Upper lobe of left lung (tissue), 6 donors: ENCODE measurements around the gene MVP. TPM values are rescaled to one million over a fixed set of nuclear protein-coding genes. Genes with fewer than 3 reads are reported as not detected.

Experiments
- ATAC-seq, 2 donors: fragments of 200-7000 bp; cut with Tn5 transposase; one replicate each; pipeline ENCODE4 v1.9.1; 2022; ENCODE audit warnings: mild to moderate bottlenecking in 2 of 2, moderate library complexity in 2 of 2; ENCODE audit not compliant: low FRiP score in 2 of 2
- DNase-seq, 2 donors: peaks; one replicate each; pipeline ENCODE4 v3.0.0-alpha.2; 2019 to 2020
- H3K27ac ChIP-seq, 4 donors: fragments of 200-600 bp; sonication (generic); one replicate each; pipeline ENCODE4 v1.5.1; 2016 to 2019
- H3K27me3 ChIP-seq, 4 donors: fragments of 200-600 bp; sonication (generic); one replicate each; pipeline ENCODE4 v1.5.1; 2017 to 2019
- H3K36me3 ChIP-seq, 4 donors: fragments of 200-600 bp; sonication (generic); one replicate each; pipeline ENCODE4 v1.5.1; 2016 to 2019
- H3K4me1 ChIP-seq, 4 donors: fragments of 200-600 bp; sonication (generic); one replicate each; pipeline ENCODE4 v1.5.1; 2018 to 2019
- H3K4me3 ChIP-seq, 4 donors: fragments of 200-600 bp; sonication (generic); one replicate each; pipeline ENCODE4 v1.5.1; 2017 to 2019; ENCODE audit warnings: mild to moderate bottlenecking in 2 of 4, moderate library complexity in 1 of 4
- H3K9me3 ChIP-seq, 4 donors: fragments of 200-600 bp; sonication (generic); one replicate each; pipeline ENCODE4 v1.5.1; 2018 to 2019
- CTCF ChIP-seq, 6 experiments: fragments of 450-650 bp in 4 of 6; fragments of 200-600 bp in 2 of 6; sonication (generic) in 2 of 6; IDR thresholded peaks; one replicate each; pipeline ENCODE4 v1.5.1; 2016 to 2019; ENCODE audit warnings: antibody characterized with exemption in 6 of 6
- EP300 ChIP-seq, 4 donors: sonication (generic); formaldehyde crosslinking; IDR thresholded peaks; one replicate each; pipeline ENCODE4 v1.5.1; 2017; ENCODE audit warnings: antibody characterized with exemption in 4 of 4, control low read depth in 2 of 4
- POLR2A ChIP-seq, 4 donors: fragments of 450-650 bp; IDR thresholded peaks; one replicate each; pipeline ENCODE4 v1.5.1; 2016 to 2017; ENCODE audit warnings: antibody characterized with exemption in 4 of 4, mild to moderate bottlenecking in 2 of 4
- POLR2AphosphoS5 ChIP-seq, 2 donors: sonication (generic); formaldehyde crosslinking; IDR thresholded peaks; one replicate each; pipeline ENCODE4 v1.5.1; 2017; ENCODE audit warnings: antibody characterized with exemption in 2 of 2
- WGBS, 2 donors: methylation state at CpG; one replicate each; pipeline ENCODE4 v1.1.5; 2017 to 2018; 5-methylcytosine and 5-hydroxymethylcytosine counted together
- small RNA-seq, 4 donors: library from RNA; depleted of rRNA; stranded (forward); fragments of <200 nt; gene quantifications; one replicate each; pipeline ENCODE3, GENCODE V24; 2016
- total RNA-seq, 6 donors: library from RNA; depleted of rRNA in 4 of 6; stranded (reverse); fragments of >200 nt in 4 of 6; gene quantifications; one replicate each; pipeline versions ENCODE4 v1.1.0 to v1.2.1, GENCODE V29; 2016 to 2021
- donor health status: DM: no; HTN: no; CAD: no; lungs with moderate emphysema.
- donor health status: DM: no; HTN: yes; CAD: no; lungs with severe emphysema.

MVP gene
- total RNA-seq, 6 donors from 2014 or later, result 260 to 411 (median 312) TPM

DNA sequence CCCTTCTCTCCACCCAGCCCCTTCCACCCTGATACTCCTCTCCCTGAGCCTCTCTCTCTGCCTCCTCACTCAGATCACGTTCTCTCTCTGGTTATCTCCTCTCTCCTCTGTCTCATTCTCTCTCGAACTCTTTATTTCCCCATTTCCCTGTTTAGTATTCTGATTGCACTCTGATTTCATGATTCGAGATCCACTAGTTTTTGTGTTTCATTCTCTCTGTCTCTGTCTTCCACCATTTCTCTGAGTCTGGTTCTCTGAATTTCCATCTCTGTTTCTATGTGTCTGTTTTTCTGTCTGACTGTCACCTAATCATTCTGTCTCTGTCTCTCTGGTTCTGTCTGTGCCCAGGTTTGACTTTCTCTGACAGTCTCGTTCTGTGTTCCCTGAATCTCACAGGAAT is 77.1 kb downstream of the MVP start:
- WGBS, 2 donors, result 53 to 57% methylated on average over 4 of the region's 4 CpGs
- no peak for DNase-seq
- H3K36me3 ChIP-seq, result no peaks in the 10 kb centered on the region
- H3K27ac ChIP-seq, result no peak overlapping the region
- no peak overlapping the region for H3K4me3 ChIP-seq
- no peaks in the 10 kb centered on the region for H3K9me3 ChIP-seq
- peaks cover 0 to 15% (median 4%) of the 10 kb centered on the region in 4 donors for H3K27me3 ChIP-seq
- TF ChIP-seq EP300 (IDR thresholded peaks at IDR 0.05) (no peak), CTCF (IDR thresholded peaks at IDR 0.05) (no peak), POLR2A (IDR thresholded peaks at IDR 0.05) (no peak), POLR2AphosphoS5 (IDR thresholded peaks at IDR 0.05) (no peak)
- peaks cover 11 to 30% (median 20%) of the 10 kb centered on the region in 4 donors for H3K4me1 ChIP-seq
- ATAC-seq, result no peak

Small RNA genes lying within 50 kb of the gene (small RNA-seq; reads per million reads assigned to genes)
- gene AC009133.6 (0 reads per million in 4 donors), gene AC120114.4 (0 reads per million in 4 donors)

Other genes starting within 250 kb of the MVP start
- gene SPN, start 157.2 kb upstream of the MVP start, total RNA-seq, result 100 to 1,000 TPM in 1 of 6 donors, 10 to 100 TPM in 5; 16.8 to 112 (median 39.7) TPM
- gene QPRT, start 141.3 kb upstream of the MVP start, total RNA-seq, result 10 to 100 TPM in 3 of 6 donors, 1 to 10 TPM in 3; 4.8 to 17.8 (median 9.8) TPM
- 10 to 100 TPM in 3 of 6 donors, 1 to 10 TPM in 3; 2.4 to 17.3 (median 7.5) TPM for gene C16orf54, start 74.5 kb upstream of the MVP start, total RNA-seq
- under 1 TPM in 1 of 6 donors, not detected in 5; 0.11 TPM for gene ZG16, start 42.2 kb upstream of the MVP start, total RNA-seq
- gene KIF22, start 29.7 kb upstream of the MVP start, total RNA-seq, result 10 to 100 TPM in 5 of 6 donors, 1 to 10 TPM in 1; 9.1 to 43.5 (median 26.6) TPM
- gene MAZ, start 13.9 kb upstream of the MVP start, total RNA-seq, result 100 to 1,000 TPM in 5 of 6 donors, 10 to 100 TPM in 1; 83.7 to 232 (median 165) TPM
- 10 to 100 TPM in 2 of 6 donors, 1 to 10 TPM in 4; 1.4 to 13.6 (median 2.5) TPM for gene PRRT2, start 8.3 kb upstream of the MVP start, total RNA-seq
- 10 to 100 TPM; 22.6 to 49.5 (median 34.6) TPM for gene PAGR1, start 4.3 kb upstream of the MVP start, total RNA-seq
- gene CDIPT, start 42.8 kb downstream of the MVP start, total RNA-seq, result 100 to 1,000 TPM in 1 of 6 donors, 10 to 100 TPM in 5; 60.3 to 119 (median 94.4) TPM
- gene SEZ6L2, start 79.1 kb downstream of the MVP start, total RNA-seq, result 10 to 100 TPM in 3 of 6 donors, 1 to 10 TPM in 3; 4.2 to 13.5 (median 8.2) TPM
- 1 to 10 TPM in 4 of 6 donors, under 1 TPM in 1, not detected in 1; 0.78 to 4.2 (median 2.4) TPM for gene ASPHD1, start 80.0 kb downstream of the MVP start, total RNA-seq
- 10 to 100 TPM; 15.5 to 71.2 (median 24.4) TPM for gene KCTD13, start 105.8 kb downstream of the MVP start, total RNA-seq
- gene TMEM219, start 141.6 kb downstream of the MVP start, total RNA-seq, result 100 to 1,000 TPM in 5 of 6 donors, 10 to 100 TPM in 1; 95.4 to 187 (median 139) TPM
- gene TAOK2, start 153.4 kb downstream of the MVP start, total RNA-seq, result 100 to 1,000 TPM in 2 of 6 donors, 10 to 100 TPM in 4; 70.2 to 195 (median 81.5) TPM
- 10 to 100 TPM; 11.5 to 28.2 (median 25.0) TPM for gene HIRIP3, start 175.2 kb downstream of the MVP start, total RNA-seq
- gene INO80E, start 175.8 kb downstream of the MVP start, total RNA-seq, result 10 to 100 TPM; 29.5 to 82.8 (median 55.7) TPM
- 10 to 100 TPM in 1 of 6 donors, 1 to 10 TPM in 5; 1.2 to 11.0 (median 6.5) TPM for gene DOC2A, start 190.6 kb downstream of the MVP start, total RNA-seq
- gene C16orf92, start 202.7 kb downstream of the MVP start, total RNA-seq, result not detected
- gene TLCD3B, start 210.8 kb downstream of the MVP start, total RNA-seq, result under 1 TPM in 1 of 6 donors, not detected in 5; 0.14 TPM
- gene ALDOA, start 245.3 kb downstream of the MVP start, total RNA-seq, result 100 to 1,000 TPM; 303 to 964 (median 731) TPM